ENCODE measurements around the gene CDCA7L.
"Not testable (repeated sequence)": the region's sequence is repeated elsewhere in the genome, so short reads cannot be mapped to it uniquely, and the experiment has no call there.

Gene CDCA7L

DNA sequence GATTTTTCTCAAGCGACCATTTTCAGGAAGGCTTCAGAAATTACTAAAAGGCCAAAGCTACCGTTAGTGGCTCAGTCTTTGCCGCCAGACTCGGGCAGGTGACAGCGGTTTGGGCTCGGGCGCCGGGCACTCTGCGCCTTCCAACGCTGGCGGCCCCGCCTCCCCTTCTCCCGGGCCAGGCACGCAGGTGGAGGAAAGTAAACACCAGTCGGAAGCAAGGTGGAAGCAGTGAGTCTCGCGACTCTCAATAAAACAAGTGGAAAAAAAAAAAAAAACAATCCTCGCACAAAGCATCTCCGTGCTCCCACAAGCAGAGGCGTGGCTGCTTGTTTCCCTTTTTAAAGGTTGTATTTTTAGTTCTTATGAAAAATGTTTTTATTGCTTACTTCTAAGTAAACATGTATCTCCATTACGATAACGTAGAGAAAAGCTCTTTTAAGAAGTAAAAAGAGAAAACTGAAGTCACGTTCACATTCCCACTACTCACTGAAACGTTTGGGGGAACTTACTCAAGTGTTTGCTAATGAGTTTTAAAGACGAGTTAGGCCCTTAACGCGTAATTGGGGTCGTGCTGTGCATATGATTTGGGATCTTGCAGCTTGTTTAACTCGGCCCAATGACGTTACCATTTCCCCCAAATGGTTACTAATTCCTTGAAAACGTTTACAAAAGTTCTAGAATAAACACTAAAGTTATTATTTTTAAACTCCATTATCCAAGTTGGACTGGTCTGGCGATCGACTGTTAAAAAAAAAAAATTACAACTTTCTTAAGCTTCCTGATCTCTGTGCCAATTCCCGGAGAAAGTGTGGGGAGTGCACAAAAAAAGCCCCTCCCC lies 864 bp downstream of the CDCA7L start:
- DNase-seq (ENCODE audit: low read depth in 2 of 3, low spot score in 1 of 3): peak in 2 of 3 donors; percentile 28 to 31

DNA sequence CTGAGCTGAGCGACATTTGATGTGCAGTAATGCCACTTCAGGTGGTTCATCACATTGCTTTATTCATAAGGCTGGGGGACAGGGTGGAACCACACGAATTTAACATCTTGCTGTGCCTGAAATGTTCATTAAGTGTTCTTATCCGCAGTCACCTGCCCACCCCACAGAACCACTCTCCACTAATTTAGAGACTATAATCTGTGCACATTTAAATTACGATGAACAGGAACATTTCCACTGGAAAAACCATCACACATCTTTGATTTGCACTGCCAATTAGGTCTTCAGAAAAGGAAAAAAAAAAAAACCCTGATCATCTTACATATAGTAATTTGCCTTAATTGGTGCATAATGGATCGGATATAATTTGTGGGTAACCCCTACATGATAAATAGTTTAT lies 2.3 kb downstream of the CDCA7L start:
- no peak for DNase-seq (ENCODE audit: low read depth in 2 of 3, low spot score in 1 of 3)

DNA sequence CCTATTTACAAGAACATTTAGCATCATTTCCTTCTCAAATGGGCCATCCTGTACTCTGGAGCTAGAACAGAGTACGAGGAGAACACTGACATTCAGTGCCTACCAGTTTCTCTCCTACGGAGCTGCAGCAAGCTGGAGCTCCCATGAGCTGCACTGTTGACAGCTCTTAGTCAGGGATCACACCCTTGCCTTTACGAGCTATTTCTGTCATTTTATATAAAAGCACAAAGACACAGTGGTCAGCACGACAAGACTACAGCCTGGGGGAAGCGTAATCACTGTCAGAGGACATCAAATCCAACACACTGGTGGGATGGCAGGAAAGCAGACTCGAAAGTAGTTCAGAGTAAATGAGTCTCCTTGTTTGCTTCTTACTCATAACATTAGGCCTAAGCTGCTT lies 2.7 kb downstream of the CDCA7L start:
- no peak for DNase-seq (ENCODE audit: low read depth in 2 of 3, low spot score in 1 of 3)

DNA sequence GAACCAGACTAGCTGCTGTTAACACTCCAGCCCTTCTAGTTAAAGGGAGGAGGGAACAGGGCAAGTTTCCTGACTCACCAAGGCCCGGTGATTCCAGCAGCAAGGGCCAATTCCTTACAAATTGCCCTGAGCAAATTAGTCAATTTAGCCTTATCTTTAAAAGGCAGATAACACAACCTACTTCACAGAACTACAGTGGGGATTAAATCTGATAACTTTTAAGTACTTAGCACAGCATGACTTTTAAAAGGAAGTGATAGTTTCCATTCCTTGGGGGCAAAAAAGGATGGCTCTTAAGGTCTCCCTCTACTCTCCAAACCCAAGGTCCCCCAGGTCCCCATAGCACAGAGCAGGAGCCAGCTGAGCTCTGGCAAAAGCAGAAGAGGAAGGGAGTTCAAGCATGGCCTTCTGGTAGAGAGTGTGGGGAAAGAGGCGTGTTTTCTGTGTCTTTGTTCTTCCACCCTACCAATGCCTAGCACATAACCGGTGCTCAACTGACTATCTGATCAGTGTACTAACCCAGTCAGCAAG lies 4.0 kb downstream of the CDCA7L start:
- DNase-seq (ENCODE audit: low read depth in 2 of 3, low spot score in 1 of 3): no peak

DNA sequence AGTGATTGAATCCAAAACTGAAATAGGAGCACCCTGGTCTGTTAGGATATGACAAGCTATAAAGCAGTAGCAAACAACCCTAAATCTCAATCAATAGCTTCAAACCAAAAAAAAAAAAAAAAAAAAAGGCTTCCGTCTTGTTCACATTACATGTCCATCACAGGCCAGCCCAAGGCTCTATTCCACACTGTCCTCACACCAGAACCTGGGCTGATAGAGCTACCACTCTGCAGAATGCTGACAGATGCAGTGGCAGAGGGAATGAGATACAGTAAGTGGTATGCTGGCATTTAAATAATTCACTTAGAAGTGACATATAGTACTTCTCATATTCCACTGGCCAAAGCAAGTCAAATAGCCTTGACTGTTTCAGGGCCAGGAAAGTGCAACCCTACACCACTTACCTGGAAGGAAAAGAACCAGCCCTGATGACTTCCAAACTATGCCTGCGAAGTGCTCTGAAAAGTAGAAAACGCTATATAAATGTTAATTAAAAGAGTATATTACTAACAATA lies 5.8 kb downstream of the CDCA7L start:
- DNase-seq (ENCODE audit: low read depth in 2 of 3, low spot score in 1 of 3): no peak

DNA sequence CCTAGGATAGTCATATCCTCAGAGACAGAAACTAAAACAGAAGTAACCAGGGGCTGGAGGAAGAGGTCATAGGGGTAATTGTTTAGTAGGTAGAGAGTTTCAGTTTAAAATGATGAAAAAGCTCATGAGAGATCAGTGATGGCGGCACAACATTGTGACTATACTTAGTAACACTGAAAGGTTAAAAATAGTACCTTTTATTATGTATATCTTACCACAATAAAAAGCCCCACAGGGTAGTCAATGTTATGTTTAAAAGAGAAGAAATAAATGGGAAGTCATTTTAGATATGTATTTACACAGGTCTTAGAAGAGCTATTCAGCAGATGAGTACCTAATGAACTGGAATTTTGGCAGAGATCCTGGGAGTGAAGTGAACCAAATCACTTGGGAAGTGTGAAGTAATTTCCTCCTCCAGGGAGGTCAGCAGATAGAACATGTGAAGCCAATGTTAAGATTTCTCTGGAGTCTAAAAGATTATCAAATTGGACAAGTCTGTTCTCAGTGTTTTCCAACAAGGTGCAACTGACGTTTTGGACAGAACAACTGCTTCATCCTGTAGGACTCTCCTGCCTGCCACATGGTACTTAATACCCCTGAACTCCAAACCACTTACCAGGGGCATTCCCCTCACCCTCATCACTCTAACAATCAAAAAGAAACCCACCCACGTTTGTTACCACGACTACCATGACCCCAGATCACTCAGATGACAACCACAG lies 6.4 kb downstream of the CDCA7L start:
- DNase-seq (ENCODE audit: low read depth in 2 of 3, low spot score in 1 of 3): peak; percentile 28 to 71 (median 42)

DNA sequence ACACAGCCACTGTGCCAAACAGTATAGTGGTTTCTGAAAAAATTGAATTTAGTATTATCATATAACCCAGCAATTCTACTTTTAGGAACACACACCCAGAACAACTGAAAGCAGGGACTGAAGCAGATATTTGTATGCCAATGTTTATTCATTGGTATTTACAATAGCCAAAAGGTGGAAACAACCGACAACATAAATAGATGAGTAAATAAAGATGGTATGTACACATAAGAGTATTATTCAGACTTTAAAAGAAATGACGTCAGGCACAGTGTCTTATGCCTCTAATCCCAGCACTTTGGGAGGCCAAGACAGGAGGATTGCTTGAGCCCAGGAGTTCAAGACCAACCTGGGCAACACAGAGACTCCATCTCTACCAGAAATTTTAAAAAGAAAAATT lies 7.2 kb downstream of the CDCA7L start:
- DNase-seq (ENCODE audit: low read depth in 2 of 3, low spot score in 1 of 3): no peak

DNA sequence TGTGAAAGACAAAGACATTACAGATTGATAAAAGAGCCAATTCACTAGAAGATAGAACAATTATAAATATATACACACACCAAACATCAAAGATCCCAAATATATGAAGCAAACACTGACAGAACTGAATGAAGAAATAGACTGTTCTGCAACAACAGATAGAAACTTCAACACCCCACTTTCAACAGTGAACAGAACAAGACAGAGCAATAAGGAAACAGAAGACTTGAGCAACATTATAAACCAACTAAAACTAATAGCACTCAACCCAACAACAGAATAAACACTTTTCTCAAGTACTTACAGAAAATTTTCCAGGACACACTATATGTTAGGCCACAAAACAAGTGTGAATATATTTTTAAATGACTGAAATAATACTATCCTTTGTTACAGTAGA lies 10.9 kb downstream of the CDCA7L start:
- no peak for DNase-seq (ENCODE audit: low read depth in 2 of 3, low spot score in 1 of 3)

DNA sequence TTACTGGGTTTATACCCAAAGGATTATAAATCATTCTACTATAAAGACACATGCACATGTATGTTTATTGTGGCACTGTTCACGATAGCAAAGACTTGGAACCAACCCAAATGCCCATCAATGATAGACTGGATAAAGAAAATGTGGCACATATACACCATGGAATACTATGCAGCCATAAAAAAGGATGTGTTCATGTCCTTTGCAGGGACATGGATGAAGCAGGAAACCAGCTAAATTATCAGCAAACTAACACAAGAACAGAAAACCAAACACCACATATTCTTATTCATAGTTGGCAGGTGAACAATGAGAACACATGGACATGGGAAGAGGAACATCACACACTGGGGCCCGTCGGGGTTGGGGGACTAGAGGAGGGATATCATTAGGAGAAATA lies 12.4 kb downstream of the CDCA7L start:
- not testable (repeated sequence) for DNase-seq (ENCODE audit: low read depth in 2 of 3, low spot score in 1 of 3)

DNA sequence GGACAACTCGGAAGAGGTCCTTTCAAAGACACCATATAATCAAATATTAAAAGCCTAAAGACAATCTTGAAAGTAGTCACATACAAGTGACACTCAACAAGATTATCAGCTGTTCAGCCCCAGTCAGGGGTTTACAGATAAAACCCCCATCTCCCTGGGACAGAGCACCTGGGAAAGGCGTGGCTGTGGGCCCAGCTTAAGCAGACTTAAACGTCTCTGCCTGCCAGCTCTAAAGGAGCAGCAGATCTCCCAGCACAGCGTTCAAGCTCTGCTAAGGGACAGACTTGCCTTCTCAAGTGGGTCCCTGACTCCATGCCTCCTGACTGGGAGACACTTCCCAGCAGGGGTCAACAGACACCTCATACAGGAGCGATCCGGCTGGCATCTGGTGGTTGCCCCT lies 18.0 kb downstream of the CDCA7L start:
- DNase-seq (ENCODE audit: low read depth in 2 of 3, low spot score in 1 of 3): no peak

DNA sequence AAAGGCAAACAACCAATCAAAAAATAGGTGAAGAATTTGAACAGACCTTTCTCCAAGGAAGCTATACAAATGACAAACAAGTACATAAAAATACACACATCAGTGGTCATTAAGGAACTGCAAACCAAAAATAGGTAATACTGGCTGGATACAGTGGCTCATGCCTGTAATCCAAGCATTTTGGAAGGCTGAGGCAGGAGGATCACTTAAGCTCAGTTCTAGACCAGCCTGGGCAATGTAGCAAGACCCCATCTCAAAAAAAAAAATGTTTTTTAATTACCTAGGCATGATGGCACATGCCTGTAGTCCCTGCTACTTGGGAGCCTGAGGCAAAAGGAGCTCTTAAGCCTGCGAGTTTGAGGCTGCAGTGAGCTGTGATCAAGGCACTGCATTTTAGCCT lies 19.3 kb downstream of the CDCA7L start:
- DNase-seq (ENCODE audit: low read depth in 2 of 3, low spot score in 1 of 3): no peak

DNA sequence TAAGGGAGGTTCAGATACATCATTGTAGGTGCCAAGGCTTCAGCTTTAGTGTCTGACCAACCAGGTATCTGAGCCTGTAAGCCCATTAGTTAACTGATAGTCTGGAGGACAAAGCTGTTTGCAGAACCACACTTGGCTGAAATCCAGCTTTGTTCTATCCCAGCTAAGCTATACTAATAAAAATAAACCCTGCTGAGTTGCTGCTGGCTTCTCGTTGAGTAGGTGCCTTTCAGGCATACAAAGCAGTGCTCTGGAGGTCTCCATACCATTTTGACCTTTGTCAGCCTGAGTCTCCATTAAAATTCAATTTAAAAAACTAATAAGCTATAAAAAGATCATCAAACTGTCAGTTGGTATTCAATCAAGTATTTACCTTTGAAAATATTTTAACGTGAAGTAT lies 22.0 kb downstream of the CDCA7L start:
- no peak for DNase-seq (ENCODE audit: low read depth in 2 of 3, low spot score in 1 of 3)

DNA sequence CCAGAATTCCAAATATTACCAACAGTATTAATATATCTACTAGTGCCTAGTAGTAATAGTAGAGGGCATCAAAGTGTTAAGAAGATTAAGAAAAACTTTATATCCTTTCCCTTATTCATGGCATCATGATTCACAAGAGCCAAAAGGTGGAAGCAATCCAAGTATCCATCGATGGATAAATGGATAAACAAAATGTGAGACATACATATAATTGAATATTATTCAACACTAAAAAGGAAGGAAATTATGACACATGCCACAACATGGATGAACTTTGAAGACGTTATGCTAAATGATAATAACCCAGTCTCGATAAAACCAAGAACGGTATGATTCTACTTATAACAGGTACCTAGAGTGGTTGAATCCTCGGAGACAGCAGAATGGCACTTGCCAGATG lies 23.1 kb downstream of the CDCA7L start:
- DNase-seq (ENCODE audit: low read depth in 2 of 3, low spot score in 1 of 3): no peak

DNA sequence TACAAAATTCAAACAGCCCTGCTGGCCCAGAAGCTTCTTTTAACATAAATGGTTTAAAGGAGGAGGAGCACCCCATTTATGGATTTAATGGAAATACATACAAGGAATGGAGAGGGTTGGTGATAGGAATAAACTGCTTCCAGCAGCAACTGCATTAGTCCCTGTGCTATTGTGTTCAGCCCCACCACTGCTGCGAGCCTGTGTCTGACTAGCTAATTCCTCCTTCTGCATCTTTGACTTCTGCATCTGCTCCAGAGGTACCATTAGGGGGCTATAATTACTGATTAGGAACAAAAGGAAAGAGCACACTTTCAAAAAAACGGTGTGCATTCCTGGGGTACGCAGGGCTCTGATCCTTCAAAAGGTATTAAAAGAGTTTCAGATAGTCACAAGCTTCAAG lies 24.8 kb downstream of the CDCA7L start:
- no peak for DNase-seq (ENCODE audit: low read depth in 2 of 3, low spot score in 1 of 3)

DNA sequence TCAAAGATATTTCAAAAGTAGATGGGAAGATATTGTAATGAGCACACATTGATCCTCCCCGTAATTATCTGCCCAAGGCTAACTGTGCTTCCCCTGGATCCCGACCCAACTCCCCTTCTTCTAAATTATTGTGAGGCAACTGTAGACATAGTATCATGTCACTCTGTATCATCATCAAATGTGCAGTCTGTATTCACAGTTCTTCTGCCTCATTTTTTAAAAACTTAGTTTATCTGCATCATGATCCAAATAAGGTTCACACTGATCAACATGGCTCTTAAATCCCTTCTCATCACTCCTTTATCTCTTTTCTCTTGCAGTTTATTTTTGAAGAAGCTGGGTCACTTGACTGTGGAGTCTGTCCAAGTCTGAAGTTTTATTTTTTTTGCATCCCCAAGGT lies 27.5 kb downstream of the CDCA7L start:
- DNase-seq (ENCODE audit: low read depth in 2 of 3, low spot score in 1 of 3): no peak

DNA sequence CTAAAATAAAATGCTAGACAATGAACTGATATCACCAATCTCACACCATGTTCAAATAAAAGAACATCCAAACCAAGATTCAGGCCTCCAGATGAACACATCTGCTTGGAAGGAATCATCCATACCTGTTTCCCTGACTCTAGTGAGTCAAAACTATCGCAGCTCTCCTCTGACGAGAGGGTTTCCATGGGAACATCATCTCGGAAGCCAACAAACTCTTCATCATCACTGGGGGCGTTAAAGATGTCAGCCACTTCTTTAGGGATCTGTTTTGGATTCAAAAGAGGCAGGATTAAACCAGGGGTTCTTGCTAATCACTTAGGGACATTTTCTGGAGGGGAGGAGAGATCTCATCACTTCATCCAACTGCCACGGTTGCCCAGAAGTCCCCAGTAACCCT lies 29.1 kb downstream of the CDCA7L start:
- no peak for DNase-seq (ENCODE audit: low read depth in 2 of 3, low spot score in 1 of 3)

DNA sequence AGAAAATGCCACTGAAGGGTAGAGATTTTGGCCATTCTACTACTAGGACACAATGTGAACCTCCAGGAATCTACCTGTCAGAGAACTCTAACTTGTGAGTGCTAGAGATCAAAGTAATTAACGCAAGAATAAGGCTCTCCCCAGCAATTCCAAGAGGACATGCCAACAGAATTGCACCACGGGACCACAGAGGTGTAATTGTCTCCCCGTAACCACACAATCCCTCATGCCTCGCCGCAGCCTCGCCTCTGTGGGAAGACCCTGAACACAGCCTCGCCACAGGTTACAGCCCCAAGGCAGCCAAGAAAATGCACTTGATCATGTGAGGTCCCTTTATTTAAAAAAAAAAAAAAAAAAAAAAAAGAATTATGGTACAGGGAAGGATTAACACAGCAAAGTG lies 29.5 kb downstream of the CDCA7L start:
- DNase-seq (ENCODE audit: low read depth in 2 of 3, low spot score in 1 of 3): no peak

DNA sequence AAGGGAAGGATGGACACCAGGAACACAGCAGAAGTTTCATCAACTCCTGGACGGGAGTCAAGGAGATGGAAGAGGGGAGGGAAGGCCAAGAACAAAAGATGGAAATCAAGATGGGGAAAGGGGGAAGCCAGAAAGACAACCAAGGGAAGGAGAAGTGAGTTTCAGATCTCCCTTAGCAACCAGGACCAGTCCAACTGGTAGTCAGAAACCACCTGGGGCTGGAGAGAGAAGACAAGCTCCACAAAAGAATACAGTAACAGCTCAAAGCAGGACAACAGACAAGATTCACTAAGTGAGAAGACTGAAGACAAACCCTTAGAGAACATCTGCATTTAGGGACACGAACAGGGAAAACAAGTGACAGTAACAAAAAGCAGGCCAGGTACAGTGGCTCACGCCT lies 30.6 kb downstream of the CDCA7L start:
- no peak for DNase-seq (ENCODE audit: low read depth in 2 of 3, low spot score in 1 of 3)

DNA sequence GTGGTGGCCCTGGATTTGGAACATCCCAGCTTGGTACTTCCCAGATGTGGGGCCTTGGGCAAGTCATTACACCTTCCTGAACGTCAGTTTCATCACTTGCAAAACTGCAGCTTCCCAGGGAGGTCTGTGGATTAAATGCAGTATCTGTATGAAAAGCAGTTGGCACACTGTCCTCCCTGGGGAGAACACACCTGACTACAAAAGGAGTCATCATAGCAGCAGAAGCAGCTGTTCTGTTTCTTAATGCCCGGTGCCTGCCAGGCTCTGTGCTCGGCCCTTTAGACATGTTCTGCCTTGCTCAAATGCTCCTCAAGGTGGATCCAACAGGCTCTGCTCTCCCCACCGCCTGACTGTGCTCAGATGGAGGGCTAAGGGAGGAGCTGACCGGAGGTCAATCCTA lies 31.0 kb downstream of the CDCA7L start:
- DNase-seq (ENCODE audit: low read depth in 2 of 3, low spot score in 1 of 3): no peak

DNA sequence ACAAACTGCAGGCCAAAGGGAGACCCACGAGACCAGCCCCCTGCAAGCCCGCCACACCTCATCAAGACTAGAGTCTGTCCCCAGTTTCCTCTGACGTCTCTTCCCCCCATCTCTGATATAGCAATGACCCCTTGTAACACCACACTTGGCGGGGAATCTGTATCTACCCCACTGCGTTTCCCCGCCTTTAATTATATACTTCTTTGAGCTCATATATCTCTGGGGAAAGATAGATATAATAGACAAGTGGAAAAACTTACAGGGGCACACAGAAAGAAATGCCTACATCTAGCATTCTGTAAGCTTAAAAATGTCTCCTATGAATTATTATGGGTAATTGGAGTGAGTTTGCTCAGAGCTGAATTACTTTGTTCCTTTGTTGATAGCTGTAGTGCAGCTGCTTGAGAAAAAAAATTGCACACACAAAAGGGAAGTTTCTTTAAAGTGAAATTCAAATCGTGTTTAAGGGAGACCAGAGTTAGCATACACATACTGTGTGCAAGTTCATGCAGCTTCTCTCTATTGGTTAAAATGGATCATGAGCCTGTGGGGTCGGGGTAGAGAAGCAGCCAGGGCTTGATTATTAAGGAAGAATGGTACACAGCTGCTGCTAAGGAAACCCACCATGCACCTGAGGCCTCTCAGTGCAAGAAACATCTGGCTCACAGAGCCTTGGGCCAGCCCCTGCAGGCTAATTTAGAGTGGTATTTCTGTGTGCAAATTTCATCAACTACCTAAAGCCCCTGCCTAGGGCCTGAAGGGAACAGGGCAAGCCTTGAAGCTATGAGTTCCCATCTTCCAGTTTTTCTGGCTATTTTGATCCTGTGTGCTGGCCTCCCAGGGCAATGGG lies 32.5 kb downstream of the CDCA7L start:
- no peak for DNase-seq (ENCODE audit: low read depth in 2 of 3, low spot score in 1 of 3)

DNA sequence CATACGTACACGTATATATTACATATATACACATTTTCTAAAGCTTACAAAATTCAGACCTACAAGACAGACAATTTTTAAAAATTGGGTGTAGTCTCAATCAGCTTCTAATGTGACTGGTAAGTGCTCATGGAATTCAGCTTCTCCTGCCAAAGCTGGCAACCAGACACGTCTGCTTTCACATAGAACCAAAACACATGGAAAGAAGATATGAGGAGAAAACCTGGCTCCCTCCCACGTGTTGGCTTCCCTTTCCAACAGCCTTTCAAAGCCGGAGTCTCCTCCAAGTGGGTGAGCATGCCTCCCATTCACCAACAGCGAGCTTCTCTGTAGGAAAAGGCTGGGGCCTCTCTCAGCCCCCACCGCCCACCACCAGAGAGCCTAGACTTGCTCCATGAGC lies 33.4 kb downstream of the CDCA7L start:
- DNase-seq (ENCODE audit: low read depth in 2 of 3, low spot score in 1 of 3): no peak
